B cell (primary cell): ENCODE results near the gene PPP2R5A. TPM values are rescaled to one million over a fixed set of nuclear protein-coding genes. Genes with fewer than 3 reads are reported as not detected.

Experiments used
- ATAC-seq: fragments of 200-7000 bp; cut with Tn5 transposase; one replicate; pipeline ENCODE4 v1.10.0; 2021; ENCODE audit warnings: low read depth, mild to moderate bottlenecking, moderate number of reproducible peaks, moderate library complexity
- CTCF ChIA-PET: fragments of 350-600 bp; sonication (Branson Sonifier 250); formaldehyde crosslinking; loops from one replicate; lab custom pipeline; 2021; ENCODE audit warnings: antibody characterized with exemption, inconsistent platforms; lab: Charles Lee
- POLR2A ChIA-PET: fragments of 350-600 bp; sonication (Branson Sonifier 250); formaldehyde crosslinking; loops from one replicate; lab custom pipeline; 2021; ENCODE audit warnings: antibody characterized with exemption; lab: Charles Lee
- DNase-seq: peaks from one replicate; pipeline ENCODE4 v3.0.0; 2013
- H2AFZ ChIP-seq: 2 replicates; pipeline ENCODE4 v1.6.1; 2012; ENCODE audit warnings: mild to moderate bottlenecking, low read depth, low read length; ENCODE audit not compliant: insufficient read depth, poor library complexity, severe bottlenecking
- H3K27ac ChIP-seq, 2 donors: 1 replicate in 1 of 2; 2 replicates in 1 of 2; pipeline ENCODE4 v1.5.1; 2012 to 2013; ENCODE audit warnings: low read length in 2 of 2, mild to moderate bottlenecking in 2 of 2, moderate library complexity in 1 of 2
- H3K27me3 ChIP-seq, 4 experiments: fragments of 200-600 bp in 1 of 4; sonication (generic) in 1 of 4; replicated peaks in 1 of 4; 1 replicate in 2 of 4; 2 replicates in 2 of 4; pipeline versions ENCODE4 v1.6.1 to v1.7.0; 2013 to 2016; ENCODE audit warnings: low read length in 3 of 4, mild to moderate bottlenecking in 2 of 4, mixed read lengths in 1 of 4, moderate library complexity in 1 of 4; ENCODE audit not compliant: insufficient read depth in 4 of 4, control insufficient read depth in 3 of 4; ENCODE audit errors: control extremely low read depth in 1 of 4
- H3K36me3 ChIP-seq, 2 experiments: replicated peaks in 1 of 2; 1 replicate in 1 of 2; 2 replicates in 1 of 2; pipeline versions ENCODE4 v1.6.1 to v1.7.1; 2013; ENCODE audit warnings: low read length in 1 of 2; ENCODE audit not compliant: insufficient read depth in 2 of 2, control insufficient read depth in 1 of 2; ENCODE audit errors: control extremely low read depth in 1 of 2, extremely low read depth in 1 of 2
- H3K4me1 ChIP-seq, 2 donors: fragments of 200-600 bp in 1 of 2; sonication (generic) in 1 of 2; 1 replicate in 1 of 2; 2 replicates in 1 of 2; pipeline versions ENCODE4 v1.5.1 to v1.6.1; 2013 to 2017; ENCODE audit warnings: low read length in 2 of 2; ENCODE audit not compliant: control insufficient read depth in 2 of 2, insufficient read depth in 2 of 2
- H3K4me2 ChIP-seq: replicated peaks from 2 replicates; pipeline ENCODE3; 2012; ENCODE audit warnings: mild to moderate bottlenecking, low read depth, low read length; ENCODE audit not compliant: poor library complexity, severe bottlenecking
- H3K4me3 ChIP-seq, 5 experiments: fragments of 200-600 bp in 1 of 5; sonication (generic) in 1 of 5; 1 replicate in 3 of 5; 2 replicates in 2 of 5; pipeline versions ENCODE4 v1.5.1 to v1.7.0; 2011 to 2016; ENCODE audit warnings: low read length in 4 of 5, mild to moderate bottlenecking in 4 of 5, low read depth in 2 of 5, control low read depth in 1 of 5, moderate library complexity in 1 of 5; ENCODE audit not compliant: insufficient read depth in 1 of 5; ENCODE audit errors: control extremely low read depth in 1 of 5, extremely low read depth in 1 of 5
- H3K79me2 ChIP-seq: fragments of 200-600 bp; sonication (generic); one replicate; pipeline ENCODE4 v1.6.0; 2016; ENCODE audit warnings: low read length; ENCODE audit not compliant: control insufficient read depth, insufficient read depth
- H3K9ac ChIP-seq: fragments of 200-600 bp; sonication (generic); 2 replicates; pipeline ENCODE4 v1.6.1; 2017; ENCODE audit warnings: mild to moderate bottlenecking, low read length, moderate library complexity
- H3K9me3 ChIP-seq, 3 donors: one replicate each; pipeline versions ENCODE4 v1.6.1 to v1.7.1; 2013; ENCODE audit warnings: low read length in 2 of 3; ENCODE audit not compliant: control insufficient read depth in 2 of 3, insufficient read depth in 1 of 3; ENCODE audit errors: control extremely low read depth in 1 of 3
- H4K20me1 ChIP-seq: 2 replicates; pipeline ENCODE4 v1.6.0; 2012; ENCODE audit warnings: mild to moderate bottlenecking, low read length; ENCODE audit not compliant: insufficient read depth, control insufficient read depth, poor library complexity, severe bottlenecking
- H3K27ac Mint-ChIP-seq: one replicate; pipeline ENCODE4 v1.8.0; 2021; ENCODE audit warnings: mixed read lengths
- H3K27me3 Mint-ChIP-seq: one replicate; pipeline ENCODE4 v1.8.0; 2021; ENCODE audit warnings: mixed read lengths
- H3K4me1 Mint-ChIP-seq: one replicate; pipeline ENCODE4 v1.8.0; 2021; ENCODE audit warnings: mixed read lengths
- H3K4me3 Mint-ChIP-seq: one replicate; pipeline ENCODE4 v1.8.0; 2021; ENCODE audit warnings: mixed read lengths
- H3K9me3 Mint-ChIP-seq: one replicate; pipeline ENCODE4 v1.8.0; 2022; ENCODE audit warnings: mixed read lengths; ENCODE audit not compliant: insufficient read depth
- CTCF ChIP-seq: fragments of 200-600 bp; IDR thresholded peaks from one replicate; pipeline ENCODE4 v1.8.0; 2022; ENCODE audit warnings: antibody characterized with exemption, mild to moderate bottlenecking
- EZH2 ChIP-seq: IDR thresholded peaks from 2 replicates; pipeline ENCODE4 v1.6.1; 2012; ENCODE audit warnings: borderline replicate concordance, low read depth, mild to moderate bottlenecking, moderate library complexity, low read length; ENCODE audit not compliant: insufficient read depth, poor library complexity, severe bottlenecking
- WGBS: methylation state at CpG from one replicate; pipeline ENCODE4 v1.1.5; 2013; ENCODE audit warnings: missing lambda C conversion rate; ENCODE audit not compliant: insufficient coverage; 5-methylcytosine and 5-hydroxymethylcytosine counted together
- intact Hi-C: fragments of 100-400 bp; cut with micrococcal nuclease; formaldehyde crosslinking; loops from one replicate; pipeline ENCODE4 v1.10.0; 2022
- polyA plus RNA-seq: library from polyadenylated mRNA; depleted of rRNA; stranded (reverse); fragments of >200 nt; gene quantifications from 2 replicates; pipeline ENCODE4 v1.2.3, GENCODE V29; 2012
- total RNA-seq, 2 donors: library from RNA; stranded (reverse); fragments of 120-200 nt in 1 of 2; gene quantifications; 1 replicate in 1 of 2; 2 replicates in 1 of 2; pipeline versions ENCODE4 v1.2.3 to v1.2.4, GENCODE V29; 2013 to 2022

The PPP2R5A gene
- total and polyA plus RNA-seq, 2 donors (not counting 1 experiment from before 2014, with no cell fraction given), result 22.4 to 43.4 TPM

DNA sequence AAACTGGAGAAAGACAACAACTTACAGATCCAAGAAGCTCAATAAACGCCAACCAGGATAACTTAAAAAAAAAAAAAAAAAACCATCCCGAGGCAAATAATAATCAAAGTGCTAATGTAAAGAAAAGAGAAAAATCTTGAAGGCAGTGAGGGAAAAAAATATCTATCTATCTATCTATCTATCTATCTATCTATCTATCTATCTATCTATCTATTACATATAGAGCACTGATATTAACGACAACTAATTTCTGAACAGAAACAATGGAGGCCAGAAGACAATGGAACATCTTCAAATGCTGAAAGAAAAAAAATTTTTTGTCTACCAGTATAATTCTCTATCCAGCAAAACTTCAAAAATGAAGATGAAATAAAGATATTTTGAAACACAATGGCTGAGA lies 111.4 kb downstream of the PPP2R5A start:
- Histone ChIP-seq H3K9me3 (peaks cover 0 to 15% (median 2%) of the 10 kb centered on the region in 3 donors), H3K36me3 (peaks cover 5 to 19% of the 10 kb centered on the region in 2 experiments), H3K9ac (no peak overlapping the region), H3K27ac (no peak overlapping the region), H4K20me1 (no peaks in the 10 kb centered on the region), H2AFZ (no peak overlapping the region), H3K27me3 (no peaks in the 10 kb centered on the region), H3K4me1 (no peaks in the 10 kb centered on the region), H3K4me2 (no peak overlapping the region), H3K4me3 (no peak overlapping the region), H3K79me2 (peaks cover 16% of the 10 kb centered on the region)
- no CpG with 5 or more reads among the region's 3 CpGs for WGBS
- H3K27ac Mint-ChIP-seq, result no peak overlapping the region
- ATAC-seq, result no peak
- POLR2A ChIA-PET, result no interaction called here
- no peak overlapping the region for H3K4me3 Mint-ChIP-seq
- DNase-seq, result no peak
- intact Hi-C loops, result no loop called here
- TF ChIP-seq CTCF (no peak), EZH2 (no peak)
- H3K27me3 Mint-ChIP-seq, result no peaks in the 10 kb centered on the region
- H3K9me3 Mint-ChIP-seq, result no peaks in the 10 kb centered on the region
- CTCF ChIA-PET, result interaction anchor here (0.7 to 1.2 kb wide), 2 partner anchors 58 to 59 kb away, joined by 3 to 6 read pairs; no protein-coding TSS in a partner anchor
- H3K4me1 Mint-ChIP-seq, result peaks cover 11% of the 10 kb centered on the region

DNA sequence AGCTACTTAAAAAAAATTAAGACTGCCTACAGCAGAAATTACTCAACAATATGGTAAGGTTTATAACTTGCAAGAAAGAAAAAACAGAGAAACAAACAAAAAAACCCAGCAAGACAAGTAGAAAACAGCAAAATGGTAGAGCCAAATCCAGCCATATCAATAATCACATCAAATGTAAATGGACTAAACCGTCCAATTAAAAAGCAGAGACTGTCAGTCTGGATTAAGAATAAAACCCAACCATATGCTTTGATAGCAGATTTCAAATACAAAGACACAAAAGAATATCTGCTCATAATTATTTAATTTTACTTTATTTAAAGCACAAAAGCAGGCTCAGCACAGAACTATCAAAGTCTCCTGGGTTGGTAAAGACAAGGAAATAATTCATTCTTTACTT lies 112.0 kb downstream of the PPP2R5A start:
- no CpG with 5 or more reads among the region's 1 CpG for WGBS
- H2AFZ ChIP-seq, result no peak overlapping the region
- no peaks in the 10 kb centered on the region for H3K27me3 ChIP-seq
- H3K27ac Mint-ChIP-seq, result no peak overlapping the region
- intact Hi-C loops, result no loop called here
- peaks cover 16% of the 10 kb centered on the region for H3K79me2 ChIP-seq
- ATAC-seq, result no peak
- CTCF ChIA-PET, result interaction anchor here (1.2 kb wide), 1 partner anchor 58 kb away, joined by 6 read pairs; no protein-coding TSS in a partner anchor
- no peak overlapping the region for H3K4me3 Mint-ChIP-seq
- H3K4me1 ChIP-seq, result no peaks in the 10 kb centered on the region
- peaks cover 11% of the 10 kb centered on the region for H3K4me1 Mint-ChIP-seq
- no peak overlapping the region for H3K9ac ChIP-seq
- H3K9me3 Mint-ChIP-seq, result no peaks in the 10 kb centered on the region
- H3K27ac ChIP-seq, result no peak overlapping the region
- no peaks in the 10 kb centered on the region for H3K27me3 Mint-ChIP-seq
- POLR2A ChIA-PET, result no interaction called here
- peaks cover 5 to 19% of the 10 kb centered on the region in 2 experiments for H3K36me3 ChIP-seq
- no peak for DNase-seq
- no peak for TF ChIP-seq CTCF
- TF ChIP-seq EZH2, result no peak
- peaks cover 0 to 15% (median 2%) of the 10 kb centered on the region in 3 donors for H3K9me3 ChIP-seq
- H3K4me2 ChIP-seq, result no peak overlapping the region
- H3K4me3 ChIP-seq, result no peak overlapping the region
- no peaks in the 10 kb centered on the region for H4K20me1 ChIP-seq
